Mesodermal cell (in vitro differentiated cells): ENCODE data around the gene AARSD1.

ENCODE experiments used
- H3K27ac ChIP-seq: 2 replicates; pipeline ENCODE4 v1.7.0; 2013; ENCODE audit warnings: mild to moderate bottlenecking, low read depth, low read length, moderate library complexity; ENCODE audit not compliant: severe bottlenecking
- H3K36me3 ChIP-seq: 2 replicates; pipeline ENCODE4 v1.7.1; 2013; ENCODE audit warnings: mild to moderate bottlenecking, low read length, moderate library complexity; ENCODE audit not compliant: control insufficient read depth, insufficient read depth
- H3K4me1 ChIP-seq: one replicate; pipeline ENCODE4 v1.7.1; 2013; ENCODE audit warnings: mild to moderate bottlenecking, low read length; ENCODE audit not compliant: insufficient read depth, control insufficient read depth, poor library complexity, severe bottlenecking
- H3K4me3 ChIP-seq: 2 replicates; pipeline ENCODE4 v1.7.0; 2013; ENCODE audit warnings: low read length, control low read depth, mild to moderate bottlenecking; ENCODE audit not compliant: insufficient read depth, poor library complexity, severe bottlenecking; ENCODE audit errors: extremely low read depth
- H3K9me3 ChIP-seq: 2 replicates; pipeline ENCODE4 v1.7.1; 2013; ENCODE audit warnings: mild to moderate bottlenecking, low read length, moderate library complexity; ENCODE audit not compliant: control insufficient read depth
- WGBS, 2 experiments: methylation state at CpG; one replicate each; pipeline ENCODE4 v1.1.5; 2013; ENCODE audit warnings: missing lambda C conversion rate in 2 of 2; ENCODE audit not compliant: insufficient coverage in 2 of 2; 5-methylcytosine and 5-hydroxymethylcytosine counted together

Gene AARSD1

DNA sequence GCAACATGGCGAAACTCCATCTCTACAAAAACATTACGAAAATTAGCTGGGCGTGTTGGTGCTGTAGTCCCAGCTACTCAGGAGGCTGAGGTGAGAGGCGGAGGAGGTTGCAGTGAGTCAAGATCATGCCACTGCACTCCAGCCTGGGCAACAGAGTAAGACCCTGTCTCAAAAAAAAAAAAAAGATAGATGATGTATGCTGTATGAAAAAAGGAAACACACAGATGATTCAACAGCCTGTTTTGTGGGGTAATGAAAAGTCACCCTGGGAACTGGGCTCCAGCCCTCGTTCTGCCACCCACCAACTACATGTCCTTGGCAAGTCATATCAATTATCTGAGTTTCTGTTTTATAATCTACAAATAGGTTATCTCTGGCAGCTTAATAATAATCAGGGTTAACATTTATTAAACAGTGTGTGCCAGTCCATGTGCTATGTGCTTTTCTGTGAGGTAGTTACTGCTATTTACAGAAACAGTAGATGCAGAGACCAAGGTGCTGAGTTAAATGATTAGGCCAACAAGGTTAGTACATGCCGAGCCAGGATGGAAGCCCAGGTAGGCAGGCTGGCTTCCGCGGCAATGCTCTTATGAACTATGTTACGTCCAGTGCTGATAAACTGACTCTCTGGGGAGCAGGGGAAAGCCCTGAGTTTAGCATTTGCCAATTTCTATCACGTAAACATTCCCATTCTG, 62.6 kb downstream of the AARSD1 start:
- Histone ChIP-seq H3K9me3 (no peaks in the 10 kb centered on the region), H3K4me3 (no peak overlapping the region), H3K36me3 (no peaks in the 10 kb centered on the region), H3K27ac (no peak overlapping the region), H3K4me1 (no peaks in the 10 kb centered on the region)
- WGBS, 2 experiments = 78 to 93% methylated on average over 5 to 8 of the region's 10 CpGs
